HTERT RPE-1 (cell line): ENCODE measurements around the gene GSG1L.

ENCODE experiments used
- in situ Hi-C: fragments of 300-500 bp; cut with MboI; formaldehyde crosslinking; loops from 4 replicates; pipeline ENCODE4 v1.14.3; 2020; ENCODE audit warnings: low sequenced_read_pairs

Gene GSG1L

DNA sequence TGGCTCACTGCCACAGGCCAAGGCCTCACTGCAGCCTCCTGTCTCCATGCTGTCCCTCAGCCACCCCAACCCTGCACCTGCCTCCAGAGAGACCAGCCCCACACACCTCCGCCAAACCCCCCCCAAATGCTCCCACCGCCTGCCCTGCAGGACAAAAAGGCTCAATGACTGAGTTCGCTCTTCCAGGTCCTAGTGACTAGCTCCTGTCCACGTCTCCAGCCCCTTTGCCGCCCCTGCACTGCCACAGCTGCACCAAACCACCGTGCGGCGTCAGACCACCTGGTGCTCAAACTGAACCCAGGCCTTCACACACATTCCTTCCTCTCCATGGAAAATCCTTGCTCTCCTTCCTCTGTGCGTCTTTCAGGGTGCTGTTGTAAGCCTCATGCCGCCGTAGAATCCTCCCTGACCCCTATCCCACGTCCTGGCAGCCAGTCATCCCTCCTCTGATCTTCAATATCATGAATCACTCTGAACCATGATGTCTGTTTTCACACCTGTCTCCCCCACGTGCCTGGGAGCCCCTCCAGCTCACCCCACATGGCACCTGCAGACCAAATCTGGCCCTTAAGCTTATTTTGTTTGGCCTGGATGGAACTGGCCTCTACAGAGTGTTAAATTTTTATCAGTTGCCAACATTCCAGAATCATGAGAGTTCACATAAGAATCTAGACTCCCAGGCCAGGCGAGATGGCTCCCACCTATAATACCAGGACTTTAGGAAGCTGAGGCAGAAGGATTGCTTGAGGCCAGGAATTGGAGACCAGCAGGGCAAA lies 4.3 kb upstream of the GSG1L start:
- in situ Hi-C loops: no loop called here

- in situ Hi-C loops: no loop called here
These were observed 1.3 kb upstream of the GSG1L start for GRCh38 chr16:28064706-28065249.

DNA sequence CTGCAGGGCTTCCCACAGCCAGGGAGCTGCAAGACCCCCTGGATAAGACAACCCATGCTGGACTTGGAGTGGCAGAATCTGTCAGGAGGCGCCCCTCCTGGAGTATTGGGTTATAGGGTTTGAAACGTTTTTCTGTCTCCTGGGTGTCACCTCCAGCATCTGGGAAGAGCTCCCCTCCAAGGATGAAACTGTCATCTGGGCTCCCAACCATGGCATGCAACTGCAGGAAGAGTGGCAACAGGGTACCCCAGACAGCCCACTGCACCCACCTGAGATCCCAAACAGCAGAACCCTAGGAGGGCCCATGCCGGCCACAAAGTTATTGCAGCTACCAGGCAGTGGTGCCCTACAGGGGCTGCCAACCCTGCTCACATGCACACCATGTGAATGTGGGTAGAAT lies 636 bp upstream of the GSG1L start:
- in situ Hi-C loops: no loop called here

GRCh38 chr16:28062847-28063521 lies 530 bp downstream of the GSG1L start:
- in situ Hi-C loops: no loop called here

DNA sequence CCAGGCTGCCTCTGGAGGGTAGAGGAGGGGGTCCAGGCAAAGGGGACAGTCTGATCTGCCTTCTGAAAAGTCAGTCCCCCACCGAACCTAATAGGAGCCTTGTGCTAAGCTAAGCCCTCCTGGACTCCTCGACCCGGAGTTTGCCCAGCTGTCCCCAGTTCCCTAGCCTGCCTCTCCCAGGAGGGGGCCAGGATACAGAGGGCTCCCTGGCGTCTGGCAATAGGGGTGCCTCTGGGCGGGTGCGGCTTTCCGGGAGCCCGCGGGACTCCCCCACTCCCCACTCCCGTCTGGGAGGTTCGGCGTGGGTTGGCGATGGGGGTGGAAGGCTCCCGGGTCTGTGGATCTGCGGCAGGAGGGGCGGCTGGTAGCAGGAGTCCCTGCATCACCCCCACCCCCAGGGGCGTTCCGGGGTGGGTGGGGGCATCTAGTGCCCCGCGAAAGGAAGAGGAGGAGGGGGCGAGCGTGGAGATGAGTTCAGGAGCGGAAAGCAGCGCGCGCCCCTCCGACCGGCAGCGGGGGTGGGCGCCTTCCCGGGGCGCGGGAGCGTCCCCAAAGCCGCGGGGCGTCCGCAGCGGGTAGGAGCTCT lies 1.2 kb downstream of the GSG1L start:
- in situ Hi-C loops: no loop called here

GRCh38 chr16:28061352-28062101 lies 2.0 kb downstream of the GSG1L start:
- in situ Hi-C loops: no loop called here

GRCh38 chr16:28059841-28060575 lies 3.5 kb downstream of the GSG1L start:
- in situ Hi-C loops: no loop called here

DNA sequence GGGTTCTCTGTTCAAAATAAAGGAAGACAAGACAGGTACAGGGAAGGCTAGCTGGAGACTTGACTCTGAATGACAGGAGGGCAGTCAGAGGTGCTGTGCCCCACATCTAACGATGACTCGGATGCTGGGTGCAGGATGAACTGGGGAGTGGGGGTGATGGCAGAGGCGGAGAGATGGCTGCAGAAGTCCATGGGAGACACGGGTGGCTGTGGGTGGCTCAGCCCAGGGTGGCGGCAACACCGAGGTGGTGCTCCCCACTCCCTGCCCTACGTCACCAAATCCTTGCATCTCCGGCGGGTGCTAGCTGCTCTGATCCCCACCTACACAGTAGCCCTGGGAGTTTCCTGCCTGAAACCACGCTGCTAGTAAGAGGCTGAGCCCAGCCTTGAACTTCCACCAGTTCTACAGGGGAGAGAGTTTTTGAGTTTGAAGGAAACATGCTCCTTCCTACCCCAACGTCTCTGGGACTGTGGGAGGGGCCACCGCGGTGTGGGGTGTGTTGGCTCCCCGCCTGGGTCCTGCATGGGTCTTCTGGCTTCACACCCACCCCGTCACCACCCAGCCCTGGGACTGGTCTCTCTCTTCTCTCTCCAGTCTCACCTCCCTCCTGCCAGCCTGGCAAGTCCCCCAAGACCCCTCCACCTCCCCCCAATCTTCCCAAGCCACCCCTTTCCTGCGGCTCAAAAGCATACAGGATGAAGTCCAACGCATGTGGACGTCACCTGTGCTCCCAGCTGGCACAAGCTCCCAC lies 4.5 kb downstream of the GSG1L start:
- in situ Hi-C loops: no loop called here

GRCh38 chr16:28057949-28058348 lies 5.6 kb downstream of the GSG1L start:
- in situ Hi-C loops: no loop called here

GRCh38 chr16:28053461-28053860 lies 10.1 kb downstream of the GSG1L start:
- in situ Hi-C loops: no loop called here

DNA sequence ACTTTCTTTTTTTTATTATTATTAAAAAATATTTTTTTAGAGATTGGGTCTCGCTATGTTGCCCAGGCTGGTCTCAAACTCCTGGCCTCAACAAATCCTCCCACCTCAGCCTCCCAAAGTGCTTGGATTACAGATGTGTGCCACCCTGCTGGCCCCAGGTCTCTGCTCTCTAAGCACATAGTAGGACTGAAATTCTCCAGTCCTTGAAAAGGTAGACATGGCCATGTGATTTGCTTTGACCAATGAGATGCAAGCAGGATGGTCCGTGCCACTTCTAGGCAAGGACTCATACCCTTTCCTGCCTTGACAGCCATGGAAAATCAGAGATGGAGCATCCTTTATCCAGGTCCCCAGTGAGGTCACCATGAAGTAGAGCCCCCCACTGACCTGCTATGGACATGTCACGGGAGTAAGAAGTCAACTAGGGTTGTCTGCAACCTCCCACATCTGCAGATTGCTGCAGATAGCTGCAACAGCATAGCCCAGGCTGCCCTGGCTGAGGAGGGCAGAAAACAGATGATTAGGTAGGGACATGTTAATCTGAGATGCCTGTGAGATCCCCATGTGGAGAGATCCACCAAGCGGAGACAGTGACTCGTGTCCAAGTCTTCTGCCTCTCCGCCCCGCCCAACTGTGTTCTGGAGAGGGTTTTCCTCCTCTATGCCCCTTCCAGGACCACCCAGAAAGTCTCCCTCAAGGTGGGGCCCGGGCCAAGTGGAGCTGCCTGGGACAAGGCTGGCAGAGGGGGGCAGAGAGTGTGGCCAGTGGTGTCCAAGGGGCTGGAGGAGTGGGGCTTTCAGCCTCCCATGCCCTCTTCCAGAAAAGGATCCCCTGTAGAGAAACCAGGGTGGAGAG lies 11.0 kb downstream of the GSG1L start:
- in situ Hi-C loops: no loop called here

DNA sequence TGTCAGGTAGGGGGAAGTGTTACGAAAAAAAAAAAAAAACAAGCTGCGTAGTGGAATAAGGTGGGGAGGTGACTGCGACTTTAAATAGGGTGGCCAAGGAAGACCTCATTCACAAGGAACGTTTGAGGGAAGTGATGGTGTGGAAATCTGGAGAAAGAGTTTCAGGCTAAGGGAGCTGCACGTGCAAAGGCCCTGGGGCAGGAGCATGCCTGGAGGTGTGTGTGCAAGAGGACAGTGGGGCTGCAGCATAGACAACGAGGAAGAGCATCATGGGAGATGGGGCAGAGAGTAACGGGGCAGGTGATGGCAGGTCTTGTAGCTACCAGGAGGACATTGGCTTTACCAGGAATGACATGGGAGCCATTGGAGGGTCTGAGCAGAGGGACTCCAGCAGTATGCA lies 12.0 kb downstream of the GSG1L start:
- in situ Hi-C loops: no loop called here

DNA sequence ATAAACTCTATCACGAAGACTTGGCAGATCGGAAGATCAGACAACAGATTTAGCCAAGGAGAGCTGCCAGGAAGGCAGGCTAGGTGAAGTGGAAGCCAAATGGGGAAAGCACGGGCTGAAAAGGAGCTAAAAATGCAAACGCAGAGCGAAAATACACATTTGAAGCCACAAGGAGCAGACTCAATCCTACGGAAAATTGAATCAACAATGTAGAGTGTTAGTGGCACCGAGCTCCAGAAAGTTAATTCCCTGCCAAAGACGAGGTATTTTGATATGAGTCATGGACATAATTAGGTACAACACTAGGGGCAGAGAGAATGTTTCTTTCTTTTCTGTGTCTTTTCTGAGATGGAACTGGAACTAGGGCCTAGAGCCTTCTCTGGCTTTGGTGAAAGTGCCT lies 20.7 kb downstream of the GSG1L start:
- in situ Hi-C loops: no loop called here

DNA sequence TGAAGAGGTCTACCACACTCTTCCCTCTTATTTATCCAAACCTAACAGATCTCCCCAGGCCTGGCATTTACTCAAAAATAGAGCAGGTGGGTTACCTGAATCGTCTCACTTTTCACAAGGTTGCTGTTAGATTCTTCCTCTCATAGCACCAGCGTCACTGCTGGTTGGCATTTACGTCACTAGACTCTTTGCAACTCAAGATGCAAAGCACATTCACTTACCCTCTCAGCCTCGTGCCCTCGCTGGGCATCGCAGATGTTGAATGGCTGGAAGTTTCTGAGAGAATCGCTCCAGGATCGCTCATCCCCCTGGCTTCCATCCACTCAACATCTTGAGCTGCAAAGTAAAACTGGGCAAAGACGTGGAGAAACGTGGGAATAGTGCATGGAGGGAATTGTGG lies 21.9 kb downstream of the GSG1L start:
- in situ Hi-C loops: no loop called here

- in situ Hi-C loops: no loop called here
These were observed 23.5 kb downstream of the GSG1L start for GRCh38 chr16:28040039-28040438.

GRCh38 chr16:28039493-28039892 lies 24.0 kb downstream of the GSG1L start:
- in situ Hi-C loops: no loop called here

GRCh38 chr16:28038409-28038808 lies 25.1 kb downstream of the GSG1L start:
- in situ Hi-C loops: no loop called here

GRCh38 chr16:28035866-28036393 lies 27.6 kb downstream of the GSG1L start:
- in situ Hi-C loops: no loop called here

DNA sequence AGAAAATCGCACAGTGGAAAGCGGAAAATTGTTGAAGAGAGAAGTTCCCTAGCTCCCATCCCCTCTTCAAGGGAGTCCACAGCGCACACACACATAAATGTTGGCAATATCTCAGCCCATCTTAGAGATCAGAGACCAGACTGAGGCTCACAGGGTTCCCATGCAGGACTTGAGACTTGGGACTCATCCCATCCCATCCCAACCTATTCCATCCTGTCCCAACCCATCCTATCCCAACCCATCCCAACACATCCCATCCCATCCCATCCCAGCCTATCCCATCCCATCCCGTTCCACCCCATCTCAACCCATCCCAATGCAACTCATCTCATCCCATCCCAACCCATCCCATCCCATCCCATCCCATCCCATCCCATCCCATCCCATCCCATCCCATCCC lies 29.6 kb downstream of the GSG1L start:
- in situ Hi-C loops: no loop called here
